HL-60/S4 (cell line): ENCODE results near the gene XPNPEP2.

Experiments used
- in situ Hi-C: fragments of 300-500 bp; cut with MboI; formaldehyde crosslinking; loops from 2 replicates; pipeline ENCODE4 v1.14.3; 2022; ENCODE audit warnings: low sequenced_read_pairs

Gene XPNPEP2

DNA sequence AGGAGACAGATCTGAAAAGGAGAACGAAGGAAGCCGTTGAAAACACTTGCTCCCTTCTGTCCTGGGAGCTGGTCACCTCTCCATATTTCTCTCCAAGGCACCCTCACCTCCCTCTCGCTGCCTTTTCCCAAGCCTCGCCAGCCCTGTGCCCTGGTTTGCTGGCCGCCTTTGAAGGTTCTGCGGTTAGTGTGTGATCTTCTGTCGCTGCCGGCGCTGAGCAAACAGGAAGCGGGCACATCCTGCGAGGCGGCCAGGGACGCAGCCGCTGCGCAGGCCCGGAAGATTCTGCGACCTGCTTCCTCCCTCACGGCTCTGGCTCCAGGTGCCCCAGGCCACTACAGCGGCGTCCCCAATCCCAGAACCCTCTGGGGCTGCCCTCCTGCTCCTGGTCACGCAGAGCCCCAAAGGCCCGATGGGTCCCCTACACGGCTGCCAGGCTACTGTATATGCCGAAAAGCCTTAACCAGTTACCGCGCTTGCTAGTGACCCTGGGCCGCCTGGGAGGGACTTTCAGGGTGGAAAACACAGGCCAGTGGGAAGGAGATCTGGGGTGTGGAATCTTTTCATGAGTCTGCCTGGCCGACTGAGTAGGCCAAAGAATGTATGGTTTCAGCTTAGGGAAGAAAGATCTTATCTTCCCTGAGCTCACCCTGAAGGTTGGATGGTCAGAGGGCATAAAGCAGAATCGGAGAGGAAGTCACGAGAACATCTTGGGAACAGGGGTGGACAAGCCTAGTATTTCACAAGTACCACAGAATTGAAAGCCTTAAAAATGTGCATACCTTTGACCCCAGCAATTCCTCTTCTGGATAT is 38.6 kb downstream of the XPNPEP2 start:
- in situ Hi-C loops, result no loop called here

GRCh38 chrX:129779086-129779672 is 40.4 kb downstream of the XPNPEP2 start:
- in situ Hi-C loops, result no loop called here

DNA sequence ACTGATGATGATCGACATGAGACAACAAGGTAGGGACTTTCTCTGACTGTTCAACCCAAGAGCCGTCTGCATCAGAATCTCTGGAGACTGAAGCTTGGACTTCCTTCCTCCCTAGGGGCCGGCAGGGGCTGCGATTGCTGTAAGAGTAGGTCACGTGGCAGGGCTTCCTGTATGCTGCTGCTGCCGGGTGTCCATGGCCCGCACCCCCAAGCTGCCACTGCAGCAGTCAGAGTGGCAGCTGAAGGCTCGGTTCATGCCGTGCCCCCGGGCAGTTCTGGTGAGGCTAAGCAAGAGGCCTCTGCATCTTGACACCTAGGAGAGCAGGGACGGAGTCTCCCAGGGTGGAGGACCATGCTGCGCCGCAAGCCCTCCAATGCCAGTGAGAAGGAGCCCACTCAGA is 41.0 kb downstream of the XPNPEP2 start, which contains the start of gene SASH3:
Gene SASH3 (plus strand): TSS at position 203 of the 400 bp plus-strand sequence. CDS start 149 bp downstream, at position 352.
- in situ Hi-C loops, result no loop called here

- in situ Hi-C loops, result no loop called here
These were observed 41.8 kb downstream of the XPNPEP2 start for GRCh38 chrX:129780441-129781105.

GRCh38 chrX:129781134-129781672 is 42.4 kb downstream of the XPNPEP2 start:
- in situ Hi-C loops, result no loop called here

- in situ Hi-C loops, result no loop called here
These were observed 43.1 kb downstream of the XPNPEP2 start for GRCh38 chrX:129781680-129782495.

GRCh38 chrX:129782706-129783105 is 43.9 kb downstream of the XPNPEP2 start:
- in situ Hi-C loops, result no loop called here

DNA sequence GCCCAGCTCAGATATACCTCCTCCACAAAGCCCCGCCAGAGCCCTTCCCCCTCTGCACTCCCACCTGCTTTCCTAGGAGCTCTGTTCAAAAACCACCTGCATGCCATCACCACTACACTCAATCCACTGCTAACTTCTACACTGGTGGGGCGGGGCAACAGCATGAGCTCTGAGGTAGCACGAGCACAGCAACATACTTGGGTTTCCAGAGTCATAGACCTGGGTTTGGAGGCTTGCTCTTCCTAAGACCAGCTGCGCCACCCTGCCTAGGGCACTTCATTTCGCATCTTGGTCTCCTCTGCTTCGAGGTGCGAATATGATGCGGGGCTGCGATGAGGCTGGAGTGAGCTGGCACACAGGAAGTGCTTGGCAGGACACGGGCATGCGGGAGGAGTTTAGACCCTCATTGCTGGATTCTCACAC is 44.5 kb downstream of the XPNPEP2 start:
- in situ Hi-C loops, result no loop called here

GRCh38 chrX:129784371-129784770 is 45.6 kb downstream of the XPNPEP2 start:
- in situ Hi-C loops, result no loop called here

DNA sequence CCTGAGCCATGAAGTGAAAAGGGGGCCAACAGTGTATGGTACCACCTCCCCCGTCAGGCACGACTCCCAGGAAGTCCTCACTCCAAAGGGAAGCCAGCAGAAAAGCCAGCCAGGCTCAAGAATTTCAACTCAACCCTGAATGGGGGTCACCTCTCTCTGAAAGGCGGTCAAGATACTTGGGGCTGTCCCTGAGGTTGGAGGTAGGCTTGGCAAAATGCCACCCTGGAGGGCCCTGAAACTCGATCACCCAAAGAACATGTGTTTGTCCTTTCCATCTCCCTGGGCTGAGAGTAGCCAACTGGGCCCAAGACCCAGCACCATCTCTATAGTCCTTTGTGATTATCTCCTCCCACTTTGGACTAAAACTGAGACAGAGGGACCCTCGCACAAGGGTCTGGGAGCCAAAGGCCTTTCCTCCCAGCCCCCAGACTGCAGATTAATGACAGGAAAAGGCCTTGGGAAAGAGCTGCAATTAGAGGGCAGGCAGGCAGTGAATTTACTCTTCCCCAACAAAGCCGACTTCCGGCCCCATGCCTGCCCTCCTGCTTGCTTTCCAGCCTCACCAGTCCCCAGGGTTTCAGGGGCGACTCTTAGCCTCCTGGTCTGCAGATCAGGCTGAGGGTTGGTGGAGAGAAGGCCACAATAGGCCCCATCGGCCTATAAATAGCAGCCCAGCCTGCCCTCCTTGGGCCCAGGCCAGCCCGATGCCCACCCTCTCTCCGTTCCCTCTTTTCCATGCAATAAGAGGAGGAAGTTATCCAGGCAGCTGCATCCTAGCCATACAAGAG is 46.6 kb downstream of the XPNPEP2 start:
- in situ Hi-C loops, result no loop called here

DNA sequence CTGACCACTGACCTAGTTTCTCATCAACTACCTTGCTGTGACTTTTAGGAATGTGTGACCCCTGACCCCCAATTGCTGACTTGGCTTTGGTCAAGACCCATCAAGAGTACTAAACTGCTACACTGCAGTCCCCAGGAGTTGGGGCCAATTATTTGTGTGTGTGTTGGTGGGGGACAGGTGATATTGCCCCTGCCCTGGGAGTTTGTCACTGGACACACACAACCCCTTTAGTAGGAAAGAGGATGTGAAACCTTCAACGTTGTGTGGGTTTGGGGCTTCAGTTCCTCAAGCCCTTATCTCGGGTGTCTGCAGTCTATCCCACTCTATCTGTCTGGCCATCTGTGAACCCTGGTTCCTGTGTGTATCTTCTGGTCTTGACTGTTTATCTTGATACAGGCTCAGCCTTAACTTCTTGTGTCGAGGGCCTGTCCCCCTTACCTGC is 47.5 kb downstream of the XPNPEP2 start:
- in situ Hi-C loops, result no loop called here

GRCh38 chrX:129787336-129788055 is 48.7 kb downstream of the XPNPEP2 start:
- in situ Hi-C loops, result no loop called here

DNA sequence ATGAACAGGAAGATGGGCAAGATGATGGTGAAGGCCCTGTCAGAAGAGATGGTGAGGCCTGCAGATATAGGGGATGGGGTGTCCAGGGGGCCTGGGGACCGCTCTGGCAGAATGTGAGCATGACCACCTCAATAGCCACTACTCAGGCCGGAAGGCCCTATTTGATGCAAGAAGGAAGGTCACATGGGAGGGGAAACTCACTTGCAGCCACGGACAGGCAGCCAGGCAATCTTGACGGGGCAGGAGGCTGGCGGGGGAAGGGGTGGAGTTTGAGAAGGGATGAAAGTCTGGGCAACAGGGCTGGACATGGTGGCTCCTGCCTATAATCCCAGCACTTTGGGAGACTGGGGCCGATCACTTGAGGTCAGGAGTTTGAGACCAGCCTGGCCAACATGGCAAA is 49.7 kb downstream of the XPNPEP2 start:
- in situ Hi-C loops, result no loop called here

DNA sequence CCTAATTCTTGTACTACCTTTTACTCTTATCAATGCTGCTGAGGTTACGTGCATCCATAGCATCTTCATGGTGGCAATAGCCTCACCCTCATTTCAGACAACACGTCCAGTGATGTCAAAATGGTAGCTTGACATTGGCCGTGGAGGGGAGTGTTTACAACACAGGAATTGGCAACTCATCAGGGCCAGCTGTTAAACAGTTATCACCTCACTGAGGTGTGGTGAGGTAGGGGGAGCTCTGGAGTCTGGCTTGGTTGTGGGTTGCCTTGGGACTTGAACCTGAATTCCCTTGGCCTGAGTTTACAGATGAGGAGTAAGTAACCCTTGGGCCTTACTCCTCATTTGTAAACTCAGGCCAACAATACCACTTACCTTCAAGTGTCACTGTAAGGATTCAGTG is 51.4 kb downstream of the XPNPEP2 start:
- in situ Hi-C loops, result no loop called here

GRCh38 chrX:129790808-129791207 is 52.0 kb downstream of the XPNPEP2 start:
- in situ Hi-C loops, result no loop called here

DNA sequence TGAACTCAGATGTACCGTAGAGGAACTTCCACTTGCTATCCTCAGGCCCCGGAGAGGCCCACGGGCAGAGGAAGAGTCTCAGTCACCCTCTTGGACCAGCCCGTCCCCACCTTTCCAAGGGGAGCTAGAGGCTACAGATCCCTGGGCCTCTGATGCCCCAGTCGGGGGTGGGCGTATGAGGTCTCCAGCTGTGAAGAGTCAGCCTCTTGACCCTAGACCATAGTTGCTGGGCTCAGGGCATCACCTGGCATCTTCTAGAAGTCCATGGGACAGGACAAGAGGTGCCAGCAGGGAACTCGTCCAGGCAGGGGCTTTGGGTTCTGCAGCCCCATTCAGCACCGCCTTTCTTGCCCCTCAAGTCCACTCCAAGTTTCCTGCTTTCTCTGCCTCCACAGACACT is 52.6 kb downstream of the XPNPEP2 start:
- in situ Hi-C loops, result no loop called here

GRCh38 chrX:129791961-129792570 is 53.3 kb downstream of the XPNPEP2 start:
- in situ Hi-C loops, result no loop called here

- in situ Hi-C loops, result no loop called here
These were observed 54.0 kb downstream of the XPNPEP2 start for GRCh38 chrX:129792586-129793291.
